Loucy (cell line): ENCODE results near the gene MDM4.

Experiments used
- EZH2phosphoT487 ChIP-seq: fragments of 200-600 bp; IDR thresholded peaks from 2 replicates; pipeline ENCODE4 v1.6.1; 2018; ENCODE audit warnings: antibody characterized with exemption, mild to moderate bottlenecking, moderate library complexity, borderline replicate concordance
- TF ChIP-seq, protein P1 (sequence below): fragments of 200-600 bp; sonication (generic); conservative IDR thresholded peaks from 2 replicates; pipeline ENCODE4 v1.5.1; 2014; ENCODE audit warnings: mild to moderate bottlenecking, antibody characterized with exemption, low read length

DNA sequence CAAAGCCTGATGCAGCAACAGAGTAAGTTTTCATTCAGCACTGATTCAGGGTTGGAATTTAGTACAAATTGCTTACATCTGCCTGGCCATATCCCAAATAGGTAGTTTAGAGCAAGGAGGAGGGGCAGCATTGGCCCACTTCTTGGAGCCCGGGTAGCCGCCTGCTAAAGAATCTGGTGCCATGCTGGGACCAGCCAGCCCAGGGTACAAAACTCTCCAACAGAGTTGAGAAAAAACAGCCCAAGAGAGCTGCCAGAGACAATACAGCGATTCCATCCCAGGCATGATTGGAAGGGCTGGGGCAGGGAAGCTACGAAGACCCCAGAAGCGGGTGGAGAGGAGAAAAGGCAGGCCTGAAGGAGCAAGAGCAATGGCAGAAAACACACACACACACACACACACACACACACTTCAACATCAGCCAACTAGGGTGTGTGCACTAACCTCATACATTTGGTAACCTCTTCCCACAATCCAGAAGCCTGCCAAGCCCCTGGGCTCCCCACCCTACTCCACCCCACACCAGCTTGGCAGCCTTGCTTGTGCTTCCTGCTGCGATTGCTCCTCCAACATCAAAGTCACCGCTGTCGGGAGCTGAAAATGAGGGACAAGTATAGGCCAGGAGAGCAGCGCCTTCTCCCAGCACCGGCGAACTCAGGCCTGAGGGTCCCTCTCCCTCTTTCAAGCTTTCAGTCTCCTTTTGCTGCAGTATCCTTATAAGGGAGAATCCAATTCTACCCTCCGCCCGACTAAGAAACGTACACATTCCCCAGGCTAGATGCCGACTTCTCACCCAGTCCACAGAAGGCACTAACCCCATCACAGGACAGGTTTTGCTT, 22.8 kb upstream of the MDM4 start:
- TF ChIP-seq, protein P1, sequence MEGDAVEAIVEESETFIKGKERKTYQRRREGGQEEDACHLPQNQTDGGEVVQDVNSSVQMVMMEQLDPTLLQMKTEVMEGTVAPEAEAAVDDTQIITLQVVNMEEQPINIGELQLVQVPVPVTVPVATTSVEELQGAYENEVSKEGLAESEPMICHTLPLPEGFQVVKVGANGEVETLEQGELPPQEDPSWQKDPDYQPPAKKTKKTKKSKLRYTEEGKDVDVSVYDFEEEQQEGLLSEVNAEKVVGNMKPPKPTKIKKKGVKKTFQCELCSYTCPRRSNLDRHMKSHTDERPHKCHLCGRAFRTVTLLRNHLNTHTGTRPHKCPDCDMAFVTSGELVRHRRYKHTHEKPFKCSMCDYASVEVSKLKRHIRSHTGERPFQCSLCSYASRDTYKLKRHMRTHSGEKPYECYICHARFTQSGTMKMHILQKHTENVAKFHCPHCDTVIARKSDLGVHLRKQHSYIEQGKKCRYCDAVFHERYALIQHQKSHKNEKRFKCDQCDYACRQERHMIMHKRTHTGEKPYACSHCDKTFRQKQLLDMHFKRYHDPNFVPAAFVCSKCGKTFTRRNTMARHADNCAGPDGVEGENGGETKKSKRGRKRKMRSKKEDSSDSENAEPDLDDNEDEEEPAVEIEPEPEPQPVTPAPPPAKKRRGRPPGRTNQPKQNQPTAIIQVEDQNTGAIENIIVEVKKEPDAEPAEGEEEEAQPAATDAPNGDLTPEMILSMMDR: no peak
- TF ChIP-seq EZH2phosphoT487: no peak
